T-helper 1 cell treated with Interleukin-12 subunit alpha and Interleukin-12 subunit beta and Interleukin-4 antibody, amounts not matched to agents 30 ng/mL and 1 ng/mL, for 36 hours (primary cell): ENCODE measurements around the gene ZC3H11A. TPM values are rescaled to one million over a fixed set of nuclear protein-coding genes. Genes with fewer than 3 reads are reported as not detected.

Experiments
- intact Hi-C: fragments of 100-400 bp; cut with micrococcal nuclease; formaldehyde crosslinking; loops from one replicate; pipeline ENCODE4 v1.15.1; 2024
- total RNA-seq: library from RNA; stranded (reverse); gene quantifications from 2 replicates; pipeline ENCODE4 v1.2.3, GENCODE V29; 2022

ZC3H11A gene
- total RNA-seq, 1 donor from 2014 or later, result 93.7 TPM

DNA sequence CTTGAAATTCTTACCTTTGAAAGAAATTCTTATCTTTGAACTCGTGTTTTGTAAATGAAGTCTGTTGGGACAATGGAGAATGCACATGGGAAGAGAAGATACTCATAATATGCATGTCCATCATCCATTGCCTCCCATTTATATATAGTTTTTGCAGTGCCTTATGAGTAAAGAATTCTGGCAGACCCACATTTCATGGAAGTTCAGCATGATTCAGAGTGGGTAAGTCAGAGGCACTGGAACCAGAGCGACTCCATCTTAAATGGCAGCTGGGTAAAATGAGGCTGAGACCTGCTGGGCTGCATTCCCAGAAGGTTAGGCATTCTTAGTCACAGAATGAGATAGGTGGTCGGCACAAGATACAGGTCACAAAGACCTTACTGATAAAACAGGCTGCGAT lies 16.6 kb upstream of the ZC3H11A start:
- intact Hi-C loops, result no loop called here

DNA sequence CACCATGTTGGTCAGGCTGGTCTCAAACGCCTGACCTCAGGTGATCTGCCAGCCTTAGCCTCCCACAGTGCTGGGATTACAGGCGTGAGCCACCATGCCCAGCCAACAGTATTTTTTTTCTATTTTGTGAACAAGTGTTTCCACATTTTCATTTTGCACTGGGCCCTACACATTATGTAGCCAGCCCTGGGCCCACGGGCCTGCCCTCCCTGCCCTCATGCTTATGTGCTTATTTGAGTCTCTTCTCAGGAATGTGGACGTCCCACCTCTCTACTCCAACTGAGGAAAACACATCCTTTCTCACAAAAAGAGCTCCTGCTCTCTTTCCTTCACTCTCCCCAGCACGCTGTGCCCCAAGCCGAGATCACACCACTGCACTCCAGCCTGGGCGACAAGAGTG lies 13.5 kb upstream of the ZC3H11A start:
- intact Hi-C loops, result no loop called here

DNA sequence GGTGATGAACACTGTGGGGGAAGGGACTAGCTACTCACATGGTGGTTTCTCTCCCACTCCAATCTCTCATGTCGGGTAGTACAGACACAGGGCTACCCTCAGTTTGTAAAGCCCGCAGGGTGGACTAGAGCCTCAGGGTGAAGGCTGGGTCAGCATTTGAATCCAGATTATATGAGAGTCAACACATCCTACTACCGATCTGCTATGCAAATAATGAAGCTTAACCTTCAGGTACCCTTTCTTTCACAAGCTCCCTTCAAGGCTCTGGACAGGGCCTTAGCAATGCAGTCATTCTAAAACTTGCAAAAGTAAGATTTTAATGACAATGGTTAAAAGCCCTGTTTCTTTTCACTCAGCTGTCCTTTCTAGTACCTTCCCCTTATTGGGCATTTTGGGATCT lies 5.5 kb upstream of the ZC3H11A start:
- intact Hi-C loops, result loop anchor here (10.0 kb wide), 1 partner anchor 715 kb away; no protein-coding TSS in a partner anchor

DNA sequence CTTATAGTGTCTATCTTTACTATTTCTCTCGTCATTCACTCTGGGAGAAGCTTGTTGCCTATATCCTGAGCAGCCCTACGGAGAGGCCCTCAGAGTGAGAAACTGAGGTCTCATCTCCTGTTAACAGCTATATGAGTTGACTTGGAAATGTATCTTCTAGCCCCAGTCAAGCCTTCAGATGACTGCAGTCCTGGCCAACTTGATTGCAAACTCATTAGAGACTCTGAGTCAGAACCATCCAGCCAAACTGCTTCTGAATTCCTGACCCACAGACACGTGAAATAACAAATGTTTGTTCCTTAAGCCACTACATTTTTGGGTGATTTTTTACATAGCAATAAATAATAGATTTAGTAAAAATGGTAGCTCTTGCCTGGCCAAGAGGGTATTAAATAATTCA lies 3.9 kb upstream of the ZC3H11A start:
- intact Hi-C loops, result loop anchor here (10.0 kb wide), 1 partner anchor 713 kb away; no protein-coding TSS in a partner anchor

DNA sequence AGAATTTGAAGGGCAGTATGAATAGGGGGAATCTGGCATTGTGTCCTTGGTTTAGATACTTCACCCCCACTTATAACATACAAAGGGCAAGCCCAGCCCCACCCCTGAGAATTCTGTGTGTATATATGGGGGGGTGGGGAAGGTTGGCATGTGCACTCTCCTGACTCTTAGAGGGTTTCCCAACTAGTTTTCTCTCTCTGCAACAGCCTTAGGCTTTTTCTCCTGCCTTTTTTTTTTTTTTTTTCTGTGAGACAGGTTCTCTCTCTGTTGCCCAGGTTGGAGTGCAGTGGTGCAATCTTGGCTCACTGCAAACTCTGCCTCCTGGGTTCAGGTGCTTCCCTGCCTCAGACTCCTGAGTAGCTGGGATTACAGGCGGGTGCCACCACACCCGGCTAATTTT lies 2.9 kb upstream of the ZC3H11A start:
- intact Hi-C loops, result loop anchor here (10.0 kb wide), 1 partner anchor 712 kb away; no protein-coding TSS in a partner anchor

DNA sequence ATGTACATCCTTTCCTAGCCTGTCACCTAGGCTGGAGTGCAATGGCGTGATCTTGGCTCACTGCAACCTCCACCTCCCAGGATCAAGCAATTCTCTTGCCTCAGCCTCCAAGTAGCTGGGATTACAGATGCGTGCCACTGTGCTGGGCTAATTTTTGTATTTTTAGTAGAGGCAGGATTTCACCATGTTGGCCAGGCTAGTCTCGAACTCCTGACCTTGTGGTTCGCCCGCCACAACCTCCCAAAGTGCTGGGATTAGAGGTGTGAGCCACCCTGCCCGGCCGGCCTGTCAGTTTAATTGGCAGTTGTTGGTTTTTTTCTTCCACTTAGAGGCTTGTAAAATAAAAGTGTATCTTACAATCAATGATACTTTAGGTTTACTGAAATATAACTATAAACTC lies 1.9 kb upstream of the ZC3H11A start:
- intact Hi-C loops, result loop anchor here (10.0 kb wide), 1 partner anchor 711 kb away; no protein-coding TSS in a partner anchor

DNA sequence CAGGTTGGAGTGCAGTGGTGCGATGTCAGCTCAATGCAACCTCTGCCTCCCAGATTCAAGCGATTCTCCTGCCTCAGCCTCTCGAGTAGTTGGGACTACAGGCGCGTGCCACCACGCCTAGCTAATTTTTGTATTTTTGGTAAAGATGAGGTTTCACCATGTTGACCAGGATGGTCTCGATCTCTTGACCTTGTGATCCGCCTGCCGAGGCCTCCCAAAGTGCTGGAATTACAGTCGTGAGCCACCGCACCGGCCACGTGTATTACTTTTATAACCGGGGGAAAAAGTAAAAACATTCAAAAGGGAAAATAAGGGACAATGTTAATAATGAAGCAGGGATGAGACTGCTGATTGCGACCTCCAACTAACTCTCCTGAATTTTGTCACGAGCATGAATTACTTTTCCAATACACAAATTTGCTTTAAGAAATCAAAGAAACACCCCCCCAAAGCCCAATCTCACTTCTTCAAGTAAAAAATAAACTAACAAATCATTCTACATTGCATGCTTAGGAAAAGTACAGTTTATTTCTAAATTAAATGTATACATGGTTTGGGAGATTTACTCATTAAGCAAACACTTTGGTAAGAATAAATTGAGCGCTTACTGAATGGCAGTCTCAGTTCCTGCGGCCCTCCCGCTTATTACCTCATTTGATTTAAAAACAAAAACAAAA lies 521 bp upstream of the ZC3H11A start:
- intact Hi-C loops, result loop anchor here (1.0 to 10.0 kb wide), 14 partner anchors 30 to 1448 kb away; partner anchors contain the start of genes BTG2, LAX1, PPFIA4 and PPP1R12B

DNA sequence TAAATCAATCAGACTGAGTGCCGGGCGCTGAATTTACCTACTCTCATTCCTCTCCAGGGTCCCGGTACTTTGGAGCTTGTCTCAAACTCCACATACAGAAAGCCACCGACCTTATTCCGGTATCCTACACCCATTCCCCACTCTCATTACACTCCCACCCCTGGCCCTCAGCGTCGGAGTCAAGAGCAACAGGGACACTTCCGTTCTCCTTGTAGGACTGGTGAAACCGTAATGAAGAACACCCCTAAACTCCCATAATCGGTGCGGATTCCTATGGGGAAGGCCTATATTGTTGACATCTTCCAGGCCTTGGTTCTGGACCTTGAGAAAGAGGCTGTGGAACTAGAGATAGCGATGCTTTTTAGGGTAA lies 798 bp downstream of the ZC3H11A start:
- intact Hi-C loops, result loop anchor here (1.0 to 10.0 kb wide), 6 partner anchors 469 to 1449 kb away; partner anchors contain the start of genes CYB5R1 and PPP1R12B

DNA sequence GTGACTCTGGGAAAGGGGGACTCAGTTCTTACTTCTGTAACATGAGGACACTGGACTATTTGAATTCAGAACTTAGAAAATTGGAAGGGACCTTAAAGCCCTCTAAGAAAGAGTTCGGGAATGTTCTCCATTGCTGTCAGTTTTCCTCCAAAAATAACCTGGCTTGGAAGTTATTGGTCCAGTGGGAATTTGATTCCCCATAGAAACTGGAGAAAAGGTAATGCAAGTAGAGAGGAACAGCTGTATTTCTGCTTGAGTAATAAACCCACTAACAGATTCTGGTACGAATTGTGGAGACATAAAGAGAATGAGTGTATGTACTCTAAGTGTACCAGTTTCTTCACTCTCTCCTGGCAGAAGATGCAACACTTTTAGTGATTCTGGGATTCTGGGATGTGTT lies 1.8 kb downstream of the ZC3H11A start:
- intact Hi-C loops, result loop anchor here (2.0 to 10.0 kb wide), 5 partner anchors 470 to 1450 kb away; partner anchors contain the start of genes CYB5R1 and PPP1R12B

DNA sequence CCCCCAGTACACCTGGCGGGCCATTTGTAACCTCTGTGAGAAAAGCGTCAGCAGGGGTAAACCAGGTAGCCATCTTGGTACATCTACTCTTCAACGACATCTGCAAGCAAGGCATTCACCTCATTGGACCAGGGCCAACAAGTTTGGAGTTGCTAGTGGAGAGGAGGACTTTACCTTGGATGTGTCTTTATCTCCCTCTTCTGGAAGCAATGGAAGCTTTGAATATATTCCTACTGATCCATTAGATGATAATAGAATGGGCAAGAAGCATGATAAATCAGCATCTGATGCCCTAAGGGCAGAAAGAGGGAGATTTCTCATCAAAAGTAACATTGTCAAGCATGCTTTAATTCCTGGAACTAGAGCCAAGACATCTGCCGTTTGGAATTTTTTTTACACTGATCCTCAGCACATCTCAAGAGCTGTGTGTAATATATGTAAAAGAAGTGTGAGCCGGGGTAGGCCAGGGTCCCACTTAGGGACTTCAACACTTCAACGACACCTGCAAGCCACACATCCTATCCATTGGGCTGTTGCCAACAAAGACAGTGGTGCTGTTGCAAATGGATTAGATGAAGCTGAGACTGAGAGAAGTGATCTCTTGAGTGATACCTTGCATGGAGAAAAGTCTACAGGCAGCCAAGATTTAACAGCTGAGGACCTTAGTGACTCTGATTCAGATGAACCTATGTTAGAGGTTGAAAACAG lies 2.7 kb downstream of the ZC3H11A start:
- intact Hi-C loops, result loop anchor here (2.0 to 10.0 kb wide), 5 partner anchors 471 to 1451 kb away; partner anchors contain the start of genes CYB5R1 and PPP1R12B

DNA sequence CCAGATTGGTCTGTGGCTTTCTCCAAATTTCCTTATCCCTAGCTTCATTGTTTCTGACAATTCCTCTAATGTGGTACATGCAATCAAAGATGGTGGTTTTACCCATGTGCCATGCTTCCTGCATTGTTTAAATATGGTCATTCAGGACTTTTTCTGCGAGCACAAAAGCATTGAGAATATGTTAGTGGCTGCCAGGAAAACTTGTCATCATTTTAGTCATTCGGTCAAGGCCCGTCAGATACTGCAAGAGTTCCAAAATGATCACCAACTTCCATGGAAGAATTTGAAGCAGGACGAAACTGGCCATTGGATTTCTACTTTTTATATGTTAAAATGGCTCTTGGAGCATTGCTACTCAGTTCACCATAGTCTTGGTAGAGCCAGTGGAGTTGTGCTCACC lies 3.7 kb downstream of the ZC3H11A start:
- intact Hi-C loops, result loop anchor here (5.0 to 10.0 kb wide), 3 partner anchors 472 to 1452 kb away; partner anchors contain the start of gene PPP1R12B

DNA sequence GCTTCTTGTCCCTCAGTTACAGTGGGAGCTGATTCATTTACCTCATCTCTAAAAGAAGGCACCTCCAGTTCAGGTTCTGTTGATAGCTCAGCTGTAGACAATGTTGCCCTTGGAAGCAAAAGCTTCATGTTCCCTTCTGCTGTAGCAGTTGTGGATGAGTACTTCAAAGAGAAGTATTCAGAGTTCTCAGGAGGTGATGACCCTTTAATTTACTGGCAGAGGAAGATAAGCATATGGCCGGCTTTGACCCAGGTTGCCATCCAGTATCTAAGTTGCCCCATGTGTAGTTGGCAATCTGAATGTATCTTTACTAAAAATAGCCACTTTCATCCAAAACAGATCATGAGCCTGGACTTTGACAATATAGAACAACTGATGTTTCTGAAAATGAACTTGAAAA lies 4.5 kb downstream of the ZC3H11A start:
- intact Hi-C loops, result loop anchor here (5.0 to 10.0 kb wide), 3 partner anchors 473 to 1453 kb away; partner anchors contain the start of gene PPP1R12B

DNA sequence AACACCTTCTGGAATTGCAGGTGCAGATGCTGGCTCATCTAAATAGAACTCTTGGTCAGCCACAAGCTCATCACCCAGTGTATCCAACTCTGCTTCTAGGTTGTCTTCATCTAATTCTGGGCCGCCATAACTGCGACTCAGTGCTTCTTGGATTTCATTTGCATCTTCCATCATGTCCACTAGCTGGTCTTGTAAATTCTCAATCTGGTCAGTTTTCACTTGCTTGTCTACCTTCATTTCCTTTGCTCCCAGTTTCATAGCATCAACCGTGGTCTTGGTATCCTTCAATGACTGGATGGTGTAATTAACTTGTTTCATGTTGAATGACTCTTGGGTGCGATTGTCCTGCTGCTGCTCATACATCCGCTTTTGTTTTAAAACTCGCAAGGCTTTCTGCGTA lies 10.3 kb downstream of the ZC3H11A start:
- intact Hi-C loops, result no loop called here

DNA sequence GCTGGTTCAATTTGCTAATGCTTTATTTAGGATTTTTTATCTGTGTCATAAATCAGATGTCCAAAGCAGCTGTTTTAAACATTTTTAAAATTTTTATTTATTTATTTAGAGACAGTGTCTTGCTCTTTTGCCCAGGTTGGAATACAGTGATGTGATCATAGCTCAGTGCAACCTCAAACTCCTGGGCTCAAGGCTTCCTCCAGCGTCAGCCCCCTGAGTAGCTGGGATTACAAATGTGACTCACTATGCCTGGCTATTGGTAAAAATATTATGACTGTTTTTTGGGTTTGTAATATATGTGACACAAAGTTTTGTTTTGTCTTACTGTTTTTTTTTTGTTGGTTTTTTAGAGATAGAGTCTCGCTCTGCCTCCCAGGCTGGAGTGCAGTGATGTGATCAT lies 11.8 kb downstream of the ZC3H11A start:
- intact Hi-C loops, result no loop called here

DNA sequence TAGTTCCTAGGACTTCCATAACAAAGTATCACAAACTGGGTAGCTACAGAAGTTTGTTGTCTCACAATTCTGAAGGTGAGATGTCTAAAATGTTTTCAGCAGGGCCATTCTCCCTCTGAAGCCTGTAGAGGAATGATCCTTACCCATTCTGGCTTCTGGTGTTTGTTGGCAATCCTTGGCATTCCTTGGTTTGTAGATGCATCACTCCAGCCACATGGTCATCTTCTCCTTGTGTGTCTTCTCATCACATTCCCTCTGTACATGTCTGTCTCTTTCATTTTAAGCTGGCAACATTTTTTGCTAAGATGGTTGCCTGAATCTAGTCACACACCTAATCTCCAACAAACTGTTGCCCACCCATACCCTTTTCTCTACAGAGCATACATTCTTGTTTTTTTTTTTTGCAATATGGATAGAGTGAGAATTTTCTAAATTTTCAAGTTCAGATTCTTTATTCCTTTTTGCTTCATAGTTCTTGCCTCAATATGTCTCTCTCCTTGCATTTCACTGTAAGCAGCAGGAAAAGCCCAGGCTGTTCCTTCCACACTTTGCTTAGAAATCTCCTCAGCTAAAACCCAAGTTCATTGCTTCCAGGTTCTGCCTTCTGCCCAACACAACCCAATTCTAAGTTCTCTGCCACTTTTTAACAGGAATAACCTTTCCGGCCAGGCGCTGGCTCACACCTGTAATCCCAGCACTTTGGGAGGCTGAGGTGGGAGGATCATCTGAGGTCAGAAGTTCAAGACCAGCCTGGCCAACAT lies 18.3 kb downstream of the ZC3H11A start:
- intact Hi-C loops, result no loop called here

DNA sequence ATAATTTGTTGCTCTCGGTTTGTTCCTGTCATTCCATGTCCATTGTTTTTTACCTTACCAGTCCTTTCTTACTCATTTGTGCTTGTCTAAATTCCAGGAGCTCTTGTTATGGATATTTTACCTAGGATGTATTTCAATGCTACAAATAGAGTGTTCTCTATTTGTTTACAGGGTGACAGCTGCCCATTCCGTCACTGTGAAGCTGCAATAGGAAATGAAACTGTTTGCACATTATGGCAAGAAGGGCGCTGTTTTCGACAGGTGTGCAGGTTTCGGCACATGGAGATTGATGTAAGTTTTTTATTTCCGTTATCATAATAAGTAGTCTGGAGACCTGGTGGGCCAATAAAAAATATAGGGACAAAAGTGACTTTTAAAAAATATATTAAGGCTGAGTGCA lies 23.0 kb downstream of the ZC3H11A start:
- intact Hi-C loops, result no loop called here

DNA sequence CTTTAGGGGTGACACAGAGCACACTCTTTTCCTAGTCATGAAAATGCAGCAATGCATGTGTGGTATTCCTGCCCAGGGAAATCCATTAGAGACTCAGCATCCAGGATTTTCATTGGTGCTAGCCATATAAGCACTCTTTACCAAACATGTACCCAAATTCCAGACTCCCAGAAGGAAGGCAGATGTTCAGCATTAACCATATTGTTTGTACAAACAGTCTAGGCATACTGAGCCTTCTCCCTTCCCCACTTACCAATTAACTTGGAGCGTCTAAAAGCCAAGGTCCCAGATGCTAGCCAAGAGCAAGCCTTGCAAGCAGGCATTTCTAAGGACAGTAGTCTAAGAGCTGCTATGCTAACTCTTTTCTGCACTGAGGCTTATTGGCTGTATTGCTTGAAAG lies 27.9 kb downstream of the ZC3H11A start:
- intact Hi-C loops, result loop anchor here (10.0 kb wide), 1 partner anchor 319 kb away; no protein-coding TSS in a partner anchor

DNA sequence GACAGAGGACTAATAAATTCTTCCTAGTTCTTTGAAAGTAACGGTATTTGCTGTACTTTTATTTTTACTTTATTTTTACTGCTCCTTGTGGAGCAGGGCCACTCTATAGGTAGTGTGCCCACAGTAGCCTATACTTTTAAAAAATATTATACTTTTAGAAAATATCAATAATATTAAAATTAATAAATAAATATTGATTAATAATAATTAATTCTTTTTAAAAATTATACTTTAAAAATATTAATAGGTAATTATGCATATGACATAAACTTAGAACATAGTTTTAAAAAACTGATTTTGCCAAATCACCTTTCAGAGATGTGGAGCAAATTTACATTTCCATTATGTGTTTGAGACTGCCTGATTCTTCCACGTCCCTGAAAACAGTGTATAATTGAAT lies 30.8 kb downstream of the ZC3H11A start:
- intact Hi-C loops, result loop anchor here (10.0 kb wide), 1 partner anchor 321 kb away; no protein-coding TSS in a partner anchor

DNA sequence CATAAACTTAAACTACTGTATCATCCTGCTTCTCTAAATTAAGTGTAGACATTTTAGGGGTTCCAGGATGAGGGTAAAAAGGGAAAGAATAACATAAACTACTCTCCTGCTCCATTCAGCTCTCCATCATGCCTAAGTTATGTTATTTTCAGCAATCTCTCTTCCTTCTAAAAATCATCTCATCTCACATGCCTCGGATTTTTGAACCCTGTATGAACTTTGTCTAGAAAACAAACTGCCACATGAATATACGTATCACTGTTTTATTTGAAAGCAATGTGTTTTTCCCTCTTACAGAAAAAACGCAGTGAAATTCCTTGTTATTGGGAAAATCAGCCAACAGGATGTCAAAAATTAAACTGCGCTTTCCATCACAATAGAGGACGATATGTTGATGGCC lies 32.6 kb downstream of the ZC3H11A start:
- intact Hi-C loops, result loop anchor here (10.0 kb wide), 1 partner anchor 323 kb away; no protein-coding TSS in a partner anchor

DNA sequence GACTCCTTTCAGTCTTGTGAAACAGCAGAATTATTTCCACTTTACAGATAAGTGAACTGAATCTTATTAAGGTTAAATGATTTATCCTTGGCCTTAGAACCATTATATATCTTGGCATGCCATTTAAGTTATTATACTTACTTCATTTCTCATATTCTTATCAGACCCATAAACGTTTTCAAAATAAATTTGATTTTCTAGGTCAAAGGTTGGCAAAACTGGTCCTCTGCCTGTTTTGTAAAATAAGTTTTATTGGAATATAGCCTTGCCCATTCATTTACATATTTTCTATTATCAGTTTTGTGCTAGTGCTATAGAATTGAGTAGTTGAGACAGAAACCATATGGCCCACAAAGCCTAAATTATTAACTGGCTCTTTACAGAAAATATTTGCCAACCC lies 33.1 kb downstream of the ZC3H11A start:
- intact Hi-C loops, result loop anchor here (10.0 kb wide), 1 partner anchor 324 kb away; no protein-coding TSS in a partner anchor

DNA sequence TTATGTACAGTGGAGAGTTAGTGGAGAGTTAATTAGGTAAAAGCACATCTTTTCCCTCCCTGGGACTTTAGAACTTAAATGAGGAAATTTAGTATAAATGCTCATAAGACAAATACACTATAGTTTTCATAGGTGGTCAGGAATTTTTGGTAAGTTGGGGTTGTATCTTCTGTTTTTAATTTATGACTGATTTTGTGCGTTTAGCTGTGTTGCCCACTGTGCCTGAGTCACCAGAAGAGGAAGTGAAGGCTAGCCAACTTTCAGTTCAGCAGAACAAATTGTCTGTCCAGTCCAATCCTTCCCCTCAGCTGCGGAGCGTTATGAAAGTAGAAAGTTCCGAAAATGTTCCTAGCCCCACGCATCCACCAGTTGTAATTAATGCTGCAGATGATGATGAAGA lies 33.8 kb downstream of the ZC3H11A start:
- intact Hi-C loops, result loop anchor here (10.0 kb wide), 1 partner anchor 324 kb away; no protein-coding TSS in a partner anchor
